NCI-H1436 (cell line): ENCODE results near the gene LOXHD1.

ENCODE experiments used
- DNase-seq: peaks from one replicate; lab custom pipeline; 2025; lab: John Stamatoyannopoulos, UW

Gene LOXHD1

GRCh38 chr18:46676182-46676835 is 19.3 kb upstream of the LOXHD1 start:
- DNase-seq, result no peak

- DNase-seq, result no peak
These were observed 18.1 kb upstream of the LOXHD1 start for GRCh38 chr18:46675112-46675511.

GRCh38 chr18:46672062-46672970 is 15.3 kb upstream of the LOXHD1 start:
- no peak for DNase-seq

GRCh38 chr18:46668694-46669093 is 11.7 kb upstream of the LOXHD1 start:
- no peak for DNase-seq

GRCh38 chr18:46668135-46668534 is 11.1 kb upstream of the LOXHD1 start:
- DNase-seq, result no peak

- DNase-seq, result no peak
These were observed 6.5 kb upstream of the LOXHD1 start for GRCh38 chr18:46663539-46663938.

- no peak for DNase-seq
These were observed 4.1 kb upstream of the LOXHD1 start for GRCh38 chr18:46660957-46661749.

- no peak for DNase-seq
These were observed 2.5 kb upstream of the LOXHD1 start for GRCh38 chr18:46659484-46659883.

- DNase-seq, result no peak
These were observed 500 bp downstream of the LOXHD1 start for GRCh38 chr18:46656326-46657114.

GRCh38 chr18:46652372-46652771 is 4.6 kb downstream of the LOXHD1 start:
- DNase-seq, result no peak

- DNase-seq, result no peak
These were observed 6.3 kb downstream of the LOXHD1 start for GRCh38 chr18:46650681-46651080.

- no peak for DNase-seq
These were observed 7.8 kb downstream of the LOXHD1 start for GRCh38 chr18:46649071-46649862.

GRCh38 chr18:46646468-46646867 is 10.6 kb downstream of the LOXHD1 start:
- no peak for DNase-seq

GRCh38 chr18:46642561-46642960 is 14.5 kb downstream of the LOXHD1 start:
- DNase-seq, result no peak

- DNase-seq, result no peak
These were observed 15.1 kb downstream of the LOXHD1 start for GRCh38 chr18:46641917-46642316.

GRCh38 chr18:46639386-46639785 is 17.6 kb downstream of the LOXHD1 start:
- no peak for DNase-seq

GRCh38 chr18:46636040-46636630 is 20.9 kb downstream of the LOXHD1 start:
- no peak for DNase-seq

- no peak for DNase-seq
These were observed 24.5 kb downstream of the LOXHD1 start for GRCh38 chr18:46632401-46633071.

- no peak for DNase-seq
These were observed 26.0 kb downstream of the LOXHD1 start for GRCh38 chr18:46630991-46631390.

GRCh38 chr18:46630160-46630559 is 26.9 kb downstream of the LOXHD1 start:
- no peak for DNase-seq
